Sigmoid colon (tissue), 4 donors: ENCODE results near the gene ATXN2L.

Experiments used
- POLR2A ChIP-seq, 2 donors: fragments of 450-650 bp; IDR thresholded peaks; one replicate each; pipeline ENCODE4 v1.6.1; 2016; ENCODE audit warnings: antibody characterized with exemption in 2 of 2, mild to moderate bottlenecking in 2 of 2, moderate library complexity in 2 of 2
- POLR2AphosphoS5 ChIP-seq, 4 donors: sonication (generic); formaldehyde crosslinking; IDR thresholded peaks; one replicate each; pipeline ENCODE4 v1.6.1; 2017; ENCODE audit warnings: antibody characterized with exemption in 4 of 4
- TF ChIP-seq, protein P1 (sequence below), 4 experiments: fragments of 450-650 bp in 3 of 4; fragments of 200-600 bp in 1 of 4; IDR thresholded peaks; one replicate each; pipeline ENCODE4 v1.5.1; 2016 to 2019; ENCODE audit warnings: antibody characterized with exemption in 4 of 4, mild to moderate bottlenecking in 3 of 4, moderate library complexity in 2 of 4

DNA sequence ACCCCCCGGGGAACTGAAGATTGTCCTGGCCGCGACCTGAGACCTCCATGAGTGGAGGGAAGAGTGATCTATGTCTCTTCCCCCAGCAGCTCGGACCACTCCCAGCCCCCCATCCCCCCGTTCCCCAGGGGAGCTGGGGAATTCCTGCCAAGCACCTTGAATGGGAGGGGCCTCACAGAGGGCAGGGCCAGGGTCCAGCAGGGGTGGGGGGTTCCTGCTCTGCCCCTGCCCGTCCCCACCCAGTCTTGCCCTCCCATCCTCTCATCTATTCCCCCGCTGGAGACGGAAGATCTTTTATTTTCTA lies 13.9 kb downstream of the ATXN2L start:
- TF ChIP-seq, protein P1, sequence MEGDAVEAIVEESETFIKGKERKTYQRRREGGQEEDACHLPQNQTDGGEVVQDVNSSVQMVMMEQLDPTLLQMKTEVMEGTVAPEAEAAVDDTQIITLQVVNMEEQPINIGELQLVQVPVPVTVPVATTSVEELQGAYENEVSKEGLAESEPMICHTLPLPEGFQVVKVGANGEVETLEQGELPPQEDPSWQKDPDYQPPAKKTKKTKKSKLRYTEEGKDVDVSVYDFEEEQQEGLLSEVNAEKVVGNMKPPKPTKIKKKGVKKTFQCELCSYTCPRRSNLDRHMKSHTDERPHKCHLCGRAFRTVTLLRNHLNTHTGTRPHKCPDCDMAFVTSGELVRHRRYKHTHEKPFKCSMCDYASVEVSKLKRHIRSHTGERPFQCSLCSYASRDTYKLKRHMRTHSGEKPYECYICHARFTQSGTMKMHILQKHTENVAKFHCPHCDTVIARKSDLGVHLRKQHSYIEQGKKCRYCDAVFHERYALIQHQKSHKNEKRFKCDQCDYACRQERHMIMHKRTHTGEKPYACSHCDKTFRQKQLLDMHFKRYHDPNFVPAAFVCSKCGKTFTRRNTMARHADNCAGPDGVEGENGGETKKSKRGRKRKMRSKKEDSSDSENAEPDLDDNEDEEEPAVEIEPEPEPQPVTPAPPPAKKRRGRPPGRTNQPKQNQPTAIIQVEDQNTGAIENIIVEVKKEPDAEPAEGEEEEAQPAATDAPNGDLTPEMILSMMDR (IDR thresholded peaks at IDR 0.05) = no peak
- TF ChIP-seq POLR2AphosphoS5 (IDR thresholded peaks at IDR 0.05) = no peak
- no peak for TF ChIP-seq POLR2A (IDR thresholded peaks at IDR 0.05)
